Sigmoid colon (tissue), 7 donors: ENCODE data around the gene EZR. TPM values are rescaled to one million over a fixed set of nuclear protein-coding genes. Genes with fewer than 3 reads are reported as not detected.
A peak's percentile ranks its signal among the peaks of the same experiment; 100 is the strongest.

Source experiments
- DNase-seq: peaks from one replicate; pipeline ENCODE4 v3.0.0-alpha.2; 2019
- H3K27ac ChIP-seq, 4 donors: fragments of 200-600 bp; sonication (generic); one replicate each; pipeline ENCODE4 v1.5.1; 2016 to 2019; ENCODE audit warnings: mild to moderate bottlenecking in 1 of 4
- H3K27me3 ChIP-seq, 3 donors: fragments of 200-600 bp; sonication (generic); one replicate each; pipeline ENCODE4 v1.5.1; 2019; ENCODE audit warnings: mild to moderate bottlenecking in 1 of 3
- H3K36me3 ChIP-seq, 4 donors: fragments of 200-600 bp; sonication (generic); one replicate each; pipeline ENCODE4 v1.5.1; 2016 to 2019
- H3K4me1 ChIP-seq, 4 donors: fragments of 200-600 bp; sonication (generic); one replicate each; pipeline ENCODE4 v1.5.1; 2017 to 2019
- H3K4me3 ChIP-seq, 4 donors: fragments of 200-600 bp; sonication (generic); one replicate each; pipeline ENCODE4 v1.5.1; 2017 to 2019; ENCODE audit warnings: mild to moderate bottlenecking in 2 of 4, moderate library complexity in 1 of 4
- H3K9me3 ChIP-seq, 4 donors: fragments of 200-600 bp in 3 of 4; sonication (generic) in 3 of 4; one replicate each; pipeline versions ENCODE4 v1.5.1 to v1.6.1; 2013 to 2019
- CTCF ChIP-seq, 4 experiments: fragments of 450-650 bp in 3 of 4; fragments of 200-600 bp in 1 of 4; IDR thresholded peaks; one replicate each; pipeline ENCODE4 v1.5.1; 2016 to 2019; ENCODE audit warnings: antibody characterized with exemption in 4 of 4, mild to moderate bottlenecking in 3 of 4, moderate library complexity in 2 of 4
- EP300 ChIP-seq, 4 donors: sonication (generic); formaldehyde crosslinking; IDR thresholded peaks; one replicate each; pipeline ENCODE4 v1.6.1; 2017; ENCODE audit warnings: antibody characterized with exemption in 4 of 4
- POLR2A ChIP-seq, 2 donors: fragments of 450-650 bp; IDR thresholded peaks; one replicate each; pipeline ENCODE4 v1.6.1; 2016; ENCODE audit warnings: antibody characterized with exemption in 2 of 2, mild to moderate bottlenecking in 2 of 2, moderate library complexity in 2 of 2
- POLR2AphosphoS5 ChIP-seq, 4 donors: sonication (generic); formaldehyde crosslinking; IDR thresholded peaks; one replicate each; pipeline ENCODE4 v1.6.1; 2017; ENCODE audit warnings: antibody characterized with exemption in 4 of 4
- WGBS, 2 donors: extraction: QIAGEN DNeasy Blood & Tissue Kit; methylation state at CpG; one replicate each; pipeline ENCODE4 v1.1.7; 2013; 5-methylcytosine and 5-hydroxymethylcytosine counted together
- intact Hi-C: fragments of 100-400 bp; cut with DNase I; formaldehyde crosslinking; loops from one replicate; pipeline ENCODE4 v1.15.1; 2023
- polyA plus RNA-seq, 3 donors: library from polyadenylated mRNA; stranded (reverse); fragments of 200-250 nt; gene quantifications; one replicate each; pipeline ENCODE4 v1.2.3, GENCODE V29; 2013
- total RNA-seq, 4 donors: library from RNA; depleted of rRNA; stranded (reverse); fragments of >200 nt; gene quantifications; one replicate each; pipeline ENCODE4 v1.1.0, GENCODE V29; 2016
- donor health status: healthy with polysubstance abuse.
- donor health status: Bipolar disorder and iron deficiency.
- donor health status: healthy.

The EZR gene
- total and polyA plus RNA-seq, 7 donors: 33.5 to 333 (median 46.0) TPM

GRCh38 chr6:158763434-158764182 is 55.6 kb downstream of the EZR start:
- intact Hi-C loops: no loop called here
- no peaks in the 10 kb centered on the region for H3K27me3 ChIP-seq
- 79 to 83% methylated on average over 11 of the region's 11 CpGs for WGBS, 2 donors
- TF ChIP-seq EP300 (IDR thresholded peaks at IDR 0.05) (no peak), POLR2AphosphoS5 (IDR thresholded peaks at IDR 0.05) (no peak), POLR2A (IDR thresholded peaks at IDR 0.05) (no peak), CTCF (IDR thresholded peaks at IDR 0.05) (no peak)
- no peaks in the 10 kb centered on the region for H3K4me1 ChIP-seq
- peak overlapping the region in 1 of 4 donors; percentile 67 for H3K27ac ChIP-seq
- DNase-seq: no peak
- H3K4me3 ChIP-seq: no peak overlapping the region
- H3K9me3 ChIP-seq: no peaks in the 10 kb centered on the region
- H3K36me3 ChIP-seq: peaks cover under 1 to 65% (median 36%) of the 10 kb centered on the region in 4 donors

GRCh38 chr6:158762787-158763433 is 56.3 kb downstream of the EZR start:
- 83 to 87% methylated on average over 12 of the region's 12 CpGs for WGBS, 2 donors
- Histone ChIP-seq H3K27me3 (no peaks in the 10 kb centered on the region), H3K36me3 (peaks cover 0 to 58% (median 30%) of the 10 kb centered on the region in 4 donors), H3K9me3 (no peaks in the 10 kb centered on the region), H3K4me3 (no peak overlapping the region), H3K4me1 (no peaks in the 10 kb centered on the region), H3K27ac (peak overlapping the region in 1 of 4 donors; percentile 67)
- DNase-seq: peak; percentile 52
- intact Hi-C loops: no loop called here
- TF ChIP-seq CTCF (IDR thresholded peaks at IDR 0.05): no peak
- no peak for TF ChIP-seq EP300 (IDR thresholded peaks at IDR 0.05)

GRCh38 chr6:158761746-158762145 is 57.4 kb downstream of the EZR start:
- H3K27ac ChIP-seq: no peak overlapping the region
- WGBS, 2 donors: 94 to 95% methylated on average over 10 of the region's 10 CpGs
- intact Hi-C loops: no loop called here
- H3K4me3 ChIP-seq: no peak overlapping the region
- TF ChIP-seq EP300 (IDR thresholded peaks at IDR 0.05) (no peak), CTCF (IDR thresholded peaks at IDR 0.05) (no peak), POLR2AphosphoS5 (IDR thresholded peaks at IDR 0.05) (no peak), POLR2A (IDR thresholded peaks at IDR 0.05) (no peak)
- no peaks in the 10 kb centered on the region for H3K9me3 ChIP-seq
- no peaks in the 10 kb centered on the region for H3K27me3 ChIP-seq
- H3K4me1 ChIP-seq: no peaks in the 10 kb centered on the region
- DNase-seq: peak; percentile 32
- peaks cover 0 to 47% (median 19%) of the 10 kb centered on the region in 4 donors for H3K36me3 ChIP-seq

- intact Hi-C loops: no loop called here
- Histone ChIP-seq H3K4me3 (no peak overlapping the region), H3K27ac (no peak overlapping the region), H3K27me3 (no peaks in the 10 kb centered on the region), H3K36me3 (peaks cover 0 to 36% (median 12%) of the 10 kb centered on the region in 4 donors), H3K9me3 (no peaks in the 10 kb centered on the region), H3K4me1 (no peaks in the 10 kb centered on the region)
- TF ChIP-seq EP300 (IDR thresholded peaks at IDR 0.05) (no peak), POLR2A (IDR thresholded peaks at IDR 0.05) (no peak), POLR2AphosphoS5 (IDR thresholded peaks at IDR 0.05) (no peak), CTCF (IDR thresholded peaks at IDR 0.05) (no peak)
- DNase-seq: peak; percentile 39
- 79 to 84% methylated on average over 17 of the region's 17 CpGs for WGBS, 2 donors
Measured at GRCh38 chr6:158760618-158761250, 58.4 kb downstream of the EZR start.
